GM12872 (cell line): ENCODE data around the gene PPP2R2B.

Experiments
- TF ChIP-seq, protein P1 (sequence below): IDR thresholded peaks from 3 replicates; pipeline ENCODE4 v1.5.1; 2011; ENCODE audit warnings: low read depth, mild to moderate bottlenecking, low read length, moderate library complexity; ENCODE audit not compliant: insufficient read depth

PPP2R2B gene

DNA sequence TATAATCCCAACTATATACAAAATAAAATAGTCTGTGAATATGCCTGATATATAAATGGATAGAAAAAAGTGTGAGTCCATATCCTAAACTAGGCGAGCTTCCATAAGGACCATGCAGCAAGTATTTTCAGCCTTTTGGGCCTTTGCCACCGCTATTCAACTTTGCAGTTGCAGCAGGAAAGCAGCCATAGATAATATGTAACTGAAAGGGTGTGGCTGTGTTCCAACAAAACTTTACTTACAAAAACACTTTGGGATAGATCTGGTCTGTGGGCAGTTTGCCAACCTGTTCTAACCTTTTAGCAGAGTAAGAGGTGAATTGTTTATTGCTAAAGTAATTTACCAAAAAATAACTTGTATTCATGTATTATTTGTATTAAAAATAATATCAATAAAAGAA, 234.8 kb downstream of the PPP2R2B start:
- TF ChIP-seq, protein P1, sequence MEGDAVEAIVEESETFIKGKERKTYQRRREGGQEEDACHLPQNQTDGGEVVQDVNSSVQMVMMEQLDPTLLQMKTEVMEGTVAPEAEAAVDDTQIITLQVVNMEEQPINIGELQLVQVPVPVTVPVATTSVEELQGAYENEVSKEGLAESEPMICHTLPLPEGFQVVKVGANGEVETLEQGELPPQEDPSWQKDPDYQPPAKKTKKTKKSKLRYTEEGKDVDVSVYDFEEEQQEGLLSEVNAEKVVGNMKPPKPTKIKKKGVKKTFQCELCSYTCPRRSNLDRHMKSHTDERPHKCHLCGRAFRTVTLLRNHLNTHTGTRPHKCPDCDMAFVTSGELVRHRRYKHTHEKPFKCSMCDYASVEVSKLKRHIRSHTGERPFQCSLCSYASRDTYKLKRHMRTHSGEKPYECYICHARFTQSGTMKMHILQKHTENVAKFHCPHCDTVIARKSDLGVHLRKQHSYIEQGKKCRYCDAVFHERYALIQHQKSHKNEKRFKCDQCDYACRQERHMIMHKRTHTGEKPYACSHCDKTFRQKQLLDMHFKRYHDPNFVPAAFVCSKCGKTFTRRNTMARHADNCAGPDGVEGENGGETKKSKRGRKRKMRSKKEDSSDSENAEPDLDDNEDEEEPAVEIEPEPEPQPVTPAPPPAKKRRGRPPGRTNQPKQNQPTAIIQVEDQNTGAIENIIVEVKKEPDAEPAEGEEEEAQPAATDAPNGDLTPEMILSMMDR: no peak

DNA sequence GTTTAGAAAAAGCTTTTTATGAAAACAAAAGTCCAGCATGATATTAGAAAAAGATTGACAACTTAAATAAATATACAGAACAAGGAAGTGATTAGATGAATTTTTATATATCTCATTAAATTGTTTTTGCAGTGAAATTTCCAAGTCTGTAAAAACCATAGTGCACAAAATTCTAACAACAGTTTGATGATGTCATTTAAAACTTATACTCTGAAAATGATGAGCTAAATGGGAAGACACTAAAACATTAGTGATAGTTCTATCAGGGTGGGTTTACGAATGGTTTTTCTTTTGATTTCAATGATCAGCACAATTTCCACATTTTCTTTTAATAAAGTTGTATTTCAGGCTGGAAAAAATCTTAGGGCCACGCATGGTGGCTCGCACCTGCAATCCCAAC, 236.1 kb downstream of the PPP2R2B start:
- TF ChIP-seq, protein P1: no peak

- TF ChIP-seq, protein P1: no peak
Measured at GRCh38 chr5:146641941-146642340, 236.6 kb downstream of the PPP2R2B start.

DNA sequence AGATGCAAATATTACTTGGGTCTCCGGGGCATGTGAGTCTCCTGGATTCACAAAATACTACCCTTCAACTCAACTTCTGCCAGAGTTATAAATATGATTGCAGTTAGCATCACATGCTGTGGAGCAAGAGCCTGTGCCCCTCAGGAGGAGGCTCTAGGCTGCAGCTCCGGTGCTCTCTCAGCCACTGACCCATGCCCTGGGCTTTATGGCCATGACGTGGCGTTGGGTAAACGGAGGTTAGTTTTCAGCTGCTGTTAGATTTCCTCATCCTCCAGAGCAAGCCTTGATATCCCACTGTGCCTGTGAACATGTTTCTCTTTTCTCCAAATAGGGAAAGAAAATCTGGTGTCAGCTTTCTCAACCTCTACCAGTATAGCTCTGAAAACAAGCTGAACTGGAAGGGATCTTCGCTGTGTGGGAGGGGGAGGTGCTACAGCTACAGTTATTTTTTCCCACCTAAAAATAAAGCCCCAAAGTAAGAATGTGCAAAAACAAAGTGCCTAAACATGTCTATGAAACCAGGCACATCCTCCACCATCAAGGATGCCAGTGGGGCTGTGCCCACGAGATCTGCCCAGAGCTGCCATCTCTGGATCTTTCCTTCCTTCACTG, 238.2 kb downstream of the PPP2R2B start:
- TF ChIP-seq, protein P1: no peak

DNA sequence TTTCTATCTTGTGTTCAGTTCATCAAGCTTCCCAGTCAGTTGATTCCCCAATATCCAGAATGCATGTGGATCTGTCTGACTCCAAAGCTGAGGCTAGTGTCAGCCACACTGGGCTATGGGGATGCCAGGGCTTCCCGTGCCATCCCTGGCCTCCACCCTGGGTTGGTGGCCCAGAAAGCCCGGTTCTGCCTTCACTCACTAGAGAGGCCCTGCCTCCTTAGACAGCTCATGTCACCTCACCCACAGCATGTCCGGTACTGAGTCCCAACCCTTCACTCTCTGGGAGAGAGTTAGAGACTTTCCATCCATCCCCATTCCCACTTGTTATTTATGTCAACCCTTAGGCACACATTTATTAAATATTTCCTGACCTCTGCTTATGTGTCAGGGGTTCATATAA, 243.1 kb downstream of the PPP2R2B start:
- TF ChIP-seq, protein P1: no peak

- TF ChIP-seq, protein P1: no peak
Measured at GRCh38 chr5:146633323-146633764, 245.2 kb downstream of the PPP2R2B start.

GRCh38 chr5:146632620-146633322, 245.8 kb downstream of the PPP2R2B start:
- TF ChIP-seq, protein P1: no peak
